ENCODE results near the gene NCOA1. TPM values are rescaled to one million over a fixed set of nuclear protein-coding genes. Genes with fewer than 3 reads are reported as not detected.
A peak's percentile ranks its signal among the peaks of the same experiment; 100 is the strongest.

NCOA1 gene
- polyA plus RNA-seq, 3 donors: 7.3 to 30.2 (median 10.2) TPM

DNA sequence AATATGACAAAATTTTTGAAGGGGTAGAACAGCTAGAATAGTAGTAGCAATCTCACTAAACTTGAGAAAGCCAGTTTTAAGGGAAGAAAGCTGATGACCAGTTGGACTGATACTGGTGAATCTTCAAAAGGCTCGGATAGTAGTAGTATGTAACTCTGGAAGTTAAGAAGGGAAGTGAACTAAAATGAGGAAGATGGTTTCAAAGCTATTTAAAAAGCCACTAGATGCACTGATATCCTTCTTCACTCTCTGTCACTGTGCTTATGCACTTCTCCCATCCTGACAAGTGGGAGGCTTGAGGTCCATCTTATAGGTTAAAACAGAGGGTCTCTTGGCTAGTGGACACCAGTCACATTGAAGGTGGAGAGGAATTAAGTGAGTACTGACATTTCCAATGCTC is 141.1 kb downstream of the NCOA1 start:
- H3K4me2 ChIP-seq (replicated peaks; ENCODE audit: extremely low read depth, low read length, poor library complexity, severe bottlenecking): no peak overlapping the region
- no peak overlapping the region for H3K4me3 Mint-ChIP-seq
- intact Hi-C loops (cut with micrococcal nuclease): no loop called here
- H3K4me1 Mint-ChIP-seq: peaks cover 6% of the 10 kb centered on the region
- H3K9me3 Mint-ChIP-seq: no peaks in the 10 kb centered on the region
- H3K4me1 ChIP-seq (ENCODE audit: control insufficient read depth in 1 of 2, insufficient read depth in 2 of 2, low read length in 2 of 2): peaks cover 4 to 7% of the 10 kb centered on the region in 2 donors
- H3K36me3 Mint-ChIP-seq: peaks cover 0 to 1% of the 10 kb centered on the region in 2 donors
- H3K4me3 ChIP-seq (replicated peaks in 1 of 3; ENCODE audit: low read depth in 2 of 3, low read length in 3 of 3): no peak overlapping the region
- H3K9ac ChIP-seq (ENCODE audit: insufficient read depth, low read length, poor library complexity, severe bottlenecking): no peak overlapping the region
- TF ChIP-seq, protein P1, sequence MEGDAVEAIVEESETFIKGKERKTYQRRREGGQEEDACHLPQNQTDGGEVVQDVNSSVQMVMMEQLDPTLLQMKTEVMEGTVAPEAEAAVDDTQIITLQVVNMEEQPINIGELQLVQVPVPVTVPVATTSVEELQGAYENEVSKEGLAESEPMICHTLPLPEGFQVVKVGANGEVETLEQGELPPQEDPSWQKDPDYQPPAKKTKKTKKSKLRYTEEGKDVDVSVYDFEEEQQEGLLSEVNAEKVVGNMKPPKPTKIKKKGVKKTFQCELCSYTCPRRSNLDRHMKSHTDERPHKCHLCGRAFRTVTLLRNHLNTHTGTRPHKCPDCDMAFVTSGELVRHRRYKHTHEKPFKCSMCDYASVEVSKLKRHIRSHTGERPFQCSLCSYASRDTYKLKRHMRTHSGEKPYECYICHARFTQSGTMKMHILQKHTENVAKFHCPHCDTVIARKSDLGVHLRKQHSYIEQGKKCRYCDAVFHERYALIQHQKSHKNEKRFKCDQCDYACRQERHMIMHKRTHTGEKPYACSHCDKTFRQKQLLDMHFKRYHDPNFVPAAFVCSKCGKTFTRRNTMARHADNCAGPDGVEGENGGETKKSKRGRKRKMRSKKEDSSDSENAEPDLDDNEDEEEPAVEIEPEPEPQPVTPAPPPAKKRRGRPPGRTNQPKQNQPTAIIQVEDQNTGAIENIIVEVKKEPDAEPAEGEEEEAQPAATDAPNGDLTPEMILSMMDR (IDR thresholded peaks at IDR 0.05): no peak
- peak; percentile 20 to 32 (median 30) for DNase-seq
- H3K27ac Mint-ChIP-seq: peak overlapping the region in 3 of 7 donors; percentile 9 to 50 (median 40)
- H3K27ac ChIP-seq (ENCODE audit: low read depth in 1 of 2, low read length in 2 of 2): no peak overlapping the region
- WGBS (ENCODE audit: insufficient coverage): no CpG with 5 or more reads among the region's 1 CpG
- no peaks in the 10 kb centered on the region for H3K9me3 ChIP-seq (replicated peaks in 1 of 2; ENCODE audit: control insufficient read depth in 1 of 2, insufficient read depth in 1 of 2, low read length in 2 of 2)
- H2AFZ ChIP-seq (ENCODE audit: insufficient read depth, low read depth, low read length, poor library complexity, severe bottlenecking): no peak overlapping the region
- peaks cover 90% of the 10 kb centered on the region for H4K20me1 ChIP-seq (ENCODE audit: insufficient read depth, low read length)
- peaks cover 6% of the 10 kb centered on the region for H3K79me2 ChIP-seq (ENCODE audit: insufficient read depth, low read length)
- no peaks in the 10 kb centered on the region for H3K36me3 ChIP-seq (replicated peaks in 1 of 2; ENCODE audit: control insufficient read depth in 1 of 2, insufficient read depth in 2 of 2, low read length in 2 of 2)
- H3K27me3 Mint-ChIP-seq (ENCODE audit: low read depth in 3 of 3): peaks cover 0 to 2% (median 1%) of the 10 kb centered on the region in 3 donors
- no peaks in the 10 kb centered on the region for H3K27me3 ChIP-seq (ENCODE audit: control insufficient read depth in 2 of 2, insufficient read depth in 2 of 2, low read length in 2 of 2)

DNA sequence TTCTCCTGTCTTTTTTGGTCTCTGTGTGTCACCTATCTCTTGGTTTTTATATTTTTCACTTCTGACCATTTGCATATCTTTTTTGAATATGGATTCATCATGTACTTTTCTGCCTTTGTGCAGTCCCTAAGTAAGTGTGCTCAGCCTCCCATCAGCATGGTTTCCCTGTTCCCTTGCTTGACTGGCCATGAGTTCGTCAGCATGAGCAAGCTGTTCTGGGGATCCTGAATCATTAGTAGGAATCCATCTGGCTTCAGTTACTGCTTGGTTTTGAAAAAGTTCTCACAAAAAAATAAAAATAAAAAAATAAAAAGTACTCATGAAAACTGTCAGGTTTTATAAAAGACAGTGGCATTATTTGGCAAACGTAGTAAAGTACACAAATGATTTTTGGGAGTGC is 144.1 kb downstream of the NCOA1 start:
- Histone ChIP-seq H4K20me1 (ENCODE audit: insufficient read depth, low read length) (peaks cover 81% of the 10 kb centered on the region), H3K79me2 (ENCODE audit: insufficient read depth, low read length) (peaks cover 10% of the 10 kb centered on the region), H2AFZ (ENCODE audit: insufficient read depth, low read depth, low read length, poor library complexity, severe bottlenecking) (no peak overlapping the region), H3K9me3 (replicated peaks in 1 of 2; ENCODE audit: control insufficient read depth in 1 of 2, insufficient read depth in 1 of 2, low read length in 2 of 2) (no peaks in the 10 kb centered on the region), H3K4me1 (ENCODE audit: control insufficient read depth in 1 of 2, insufficient read depth in 2 of 2, low read length in 2 of 2) (peaks cover 4 to 7% of the 10 kb centered on the region in 2 donors), H3K4me3 (replicated peaks in 1 of 3; ENCODE audit: low read depth in 2 of 3, low read length in 3 of 3) (no peak overlapping the region), H3K9ac (ENCODE audit: insufficient read depth, low read length, poor library complexity, severe bottlenecking) (no peak overlapping the region), H3K27me3 (ENCODE audit: control insufficient read depth in 2 of 2, insufficient read depth in 2 of 2, low read length in 2 of 2) (no peaks in the 10 kb centered on the region), H3K27ac (ENCODE audit: low read depth in 1 of 2, low read length in 2 of 2) (no peak overlapping the region), H3K36me3 (replicated peaks in 1 of 2; ENCODE audit: control insufficient read depth in 1 of 2, insufficient read depth in 2 of 2, low read length in 2 of 2) (no peaks in the 10 kb centered on the region), H3K4me2 (replicated peaks; ENCODE audit: extremely low read depth, low read length, poor library complexity, severe bottlenecking) (no peak overlapping the region)
- TF ChIP-seq, protein P1 (IDR thresholded peaks at IDR 0.05): no peak
- no CpG with 5 or more reads among the region's 2 CpGs for WGBS (ENCODE audit: insufficient coverage)
- peak overlapping the region in 2 of 7 donors; percentile 15 to 36 for H3K27ac Mint-ChIP-seq
- peaks cover 0 to 1% of the 10 kb centered on the region in 2 donors for H3K36me3 Mint-ChIP-seq
- no peak for DNase-seq
- H3K27me3 Mint-ChIP-seq (ENCODE audit: low read depth in 3 of 3): peaks cover 0 to 2% (median 0%) of the 10 kb centered on the region in 3 donors
- H3K4me3 Mint-ChIP-seq: no peak overlapping the region
- intact Hi-C loops (cut with micrococcal nuclease): no loop called here
- peaks cover 0 to 3% (median 1%) of the 10 kb centered on the region in 7 donors for H3K9me3 Mint-ChIP-seq
- H3K4me1 Mint-ChIP-seq: peaks cover 7% of the 10 kb centered on the region

Measured in CD14-positive monocyte (primary cell).